Measurements from ENCODE around the gene ROPN1. TPM values are rescaled to one million over a fixed set of nuclear protein-coding genes. Genes with fewer than 3 reads are reported as not detected.
A peak's percentile ranks its signal among the peaks of the same experiment; 100 is the strongest.
"Not testable (repeated sequence)": the region's sequence is repeated elsewhere in the genome, so short reads cannot be mapped to it uniquely, and the experiment has no call there.

Gene ROPN1
- total RNA-seq, 1 donor from 2014 or later = 1.4 TPM

GRCh38 chr3:123997543-123997942 is 5.6 kb upstream of the ROPN1 start:
- DNase-seq (ENCODE audit: low spot score) = no peak

GRCh38 chr3:123993818-123994217 is 1.9 kb upstream of the ROPN1 start:
- no peak for DNase-seq (ENCODE audit: low spot score)

GRCh38 chr3:123986427-123986826 is 5.5 kb downstream of the ROPN1 start:
- DNase-seq (ENCODE audit: low spot score) = no peak

GRCh38 chr3:123984957-123985356 is 7.0 kb downstream of the ROPN1 start:
- no peak for DNase-seq (ENCODE audit: low spot score)

GRCh38 chr3:123984350-123984749 is 7.6 kb downstream of the ROPN1 start:
- DNase-seq (ENCODE audit: low spot score) = no peak

- not testable (repeated sequence) for DNase-seq (ENCODE audit: low spot score)
Observed at GRCh38 chr3:123981317-123981716, 10.6 kb downstream of the ROPN1 start.

- no peak for DNase-seq (ENCODE audit: low spot score)
Observed at GRCh38 chr3:123980539-123980938, 11.4 kb downstream of the ROPN1 start.

- peak; percentile 32 for DNase-seq (ENCODE audit: low spot score)
Observed at GRCh38 chr3:123979525-123980501, 12.1 kb downstream of the ROPN1 start.

- DNase-seq (ENCODE audit: low spot score) = not testable (repeated sequence)
Observed at GRCh38 chr3:123976904-123977303, 15.0 kb downstream of the ROPN1 start.

GRCh38 chr3:123976181-123976898 is 15.6 kb downstream of the ROPN1 start:
- peak; percentile 38 for DNase-seq (ENCODE audit: low spot score)

GRCh38 chr3:123975030-123975429 is 16.9 kb downstream of the ROPN1 start:
- not testable (repeated sequence) for DNase-seq (ENCODE audit: low spot score)

GRCh38 chr3:123971406-123971805 is 20.5 kb downstream of the ROPN1 start:
- DNase-seq (ENCODE audit: low spot score) = no peak

- DNase-seq (ENCODE audit: low spot score) = not testable (repeated sequence)
Observed at GRCh38 chr3:123967260-123967659, 24.7 kb downstream of the ROPN1 start.

GRCh38 chr3:123966799-123967198 is 25.1 kb downstream of the ROPN1 start:
- not testable (repeated sequence) for DNase-seq (ENCODE audit: low spot score)

GRCh38 chr3:123964793-123965192 is 27.1 kb downstream of the ROPN1 start:
- not testable (repeated sequence) for DNase-seq (ENCODE audit: low spot score)

GRCh38 chr3:123961508-123961856 is 30.4 kb downstream of the ROPN1 start:
- DNase-seq (ENCODE audit: low spot score) = no peak

GRCh38 chr3:123960781-123961507 is 31.0 kb downstream of the ROPN1 start, which contains the start of gene CCDC14:
Gene CCDC14 (minus strand): TSS chr3:123961229. CDS start chr3:123961173, 56 bp downstream.
- peak; percentile 97 for DNase-seq (ENCODE audit: low spot score)

- no peak for DNase-seq (ENCODE audit: low spot score)
Observed at GRCh38 chr3:123953735-123954134, 38.2 kb downstream of the ROPN1 start.

- DNase-seq (ENCODE audit: low spot score) = no peak
Observed at GRCh38 chr3:123952844-123953520, 38.9 kb downstream of the ROPN1 start.

- no peak for DNase-seq (ENCODE audit: low spot score)
Observed at GRCh38 chr3:123951522-123952447, 40.1 kb downstream of the ROPN1 start.

Data from umbilical cord (tissue), 2 donors.